PFSK-1 (cell line): Measurements from ENCODE around the gene PARVB.

Source experiments
- FOXP2 ChIP-seq: optimal IDR thresholded peaks from 2 replicates; pipeline ENCODE3; 2011; ENCODE audit warnings: borderline replicate concordance, control low read depth, inconsistent platforms; ENCODE audit not compliant: insufficient read depth; ENCODE audit errors: extremely low read length, extremely low read depth
- POLR2AphosphoS5 ChIP-seq: IDR thresholded peaks from 2 replicates; pipeline ENCODE4 v1.6.1; 2012; ENCODE audit warnings: low read depth, mild to moderate bottlenecking, control low read depth, low read length, moderate library complexity
- REST ChIP-seq, 2 experiments: IDR thresholded peaks; 2 replicates each; pipeline versions ENCODE4 v1.6.1 to v1.8.0; 2011 to 2012; ENCODE audit warnings: low read depth in 2 of 2, low read length in 2 of 2, control low read depth in 1 of 2, inconsistent platforms in 1 of 2, mild to moderate bottlenecking in 1 of 2, moderate library complexity in 1 of 2; ENCODE audit not compliant: insufficient read depth in 1 of 2
- SIN3A ChIP-seq: IDR thresholded peaks from 2 replicates; pipeline ENCODE4 v1.6.1; 2012; ENCODE audit warnings: mild to moderate bottlenecking, low read length, moderate library complexity, borderline replicate concordance; ENCODE audit not compliant: insufficient read depth
- TAF1 ChIP-seq: IDR thresholded peaks from 2 replicates; pipeline ENCODE4 v1.6.1; 2012; ENCODE audit warnings: low read length, control low read depth, borderline replicate concordance; ENCODE audit not compliant: insufficient read depth

- TF ChIP-seq POLR2AphosphoS5 (no peak), FOXP2 (no peak), REST (IDR thresholded peaks at IDR 0.05; ENCODE audit: insufficient read depth in 1 of 2, low read depth in 2 of 2, low read length in 2 of 2) (no peak), TAF1 (no peak), SIN3A (no peak)
Measured at GRCh38 chr22:44112191-44112590, 88.1 kb downstream of the PARVB start.
